HG03521 (cell line): ENCODE measurements around the gene REEP3.

ENCODE experiments used
- ATAC-seq: cut with Tn5 transposase; IDR thresholded peaks from one replicate; pipeline ENCODE4 v1.9.1; 2021; ENCODE audit warnings: mild to moderate bottlenecking, moderate library complexity; ENCODE audit not compliant: unreplicated experiment

Gene REEP3

DNA sequence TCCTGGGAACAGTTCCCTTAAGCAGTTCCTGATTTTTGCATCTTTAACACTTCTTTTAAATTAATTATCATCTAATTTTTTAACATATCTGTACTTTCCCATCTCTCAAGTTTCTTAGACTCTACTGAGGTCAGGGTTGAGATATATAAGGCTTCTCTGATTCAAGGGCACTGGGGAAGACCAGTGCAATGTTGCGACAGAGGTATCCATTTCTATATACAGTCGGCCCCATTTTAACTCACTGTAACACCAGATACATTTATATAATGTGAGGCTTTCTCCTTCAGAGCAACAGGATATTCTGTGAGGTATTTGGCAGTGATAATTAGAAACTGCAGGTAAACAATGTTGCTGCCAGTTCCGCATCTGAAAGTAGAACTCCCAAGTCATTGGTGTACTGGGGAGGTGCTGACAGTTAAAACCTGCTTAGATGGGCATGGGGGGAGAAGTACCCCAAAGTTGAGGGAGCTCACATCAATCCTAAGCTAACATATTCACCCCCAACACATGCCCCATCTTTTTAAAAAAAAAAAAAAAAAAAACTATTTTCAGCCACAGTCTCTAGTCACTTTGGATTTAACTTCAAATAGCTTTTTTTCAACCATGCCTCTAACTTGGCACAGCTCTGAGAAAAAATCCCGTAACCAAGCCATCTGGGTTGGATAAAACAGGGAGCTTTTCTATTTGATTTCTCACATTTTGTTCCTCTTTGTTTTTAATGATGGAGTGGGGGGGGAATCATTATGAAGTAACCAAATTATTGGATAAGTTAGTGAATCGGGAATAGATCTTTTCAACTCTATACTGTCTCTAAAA, 62.9 kb downstream of the REEP3 start:
- no peak for ATAC-seq

DNA sequence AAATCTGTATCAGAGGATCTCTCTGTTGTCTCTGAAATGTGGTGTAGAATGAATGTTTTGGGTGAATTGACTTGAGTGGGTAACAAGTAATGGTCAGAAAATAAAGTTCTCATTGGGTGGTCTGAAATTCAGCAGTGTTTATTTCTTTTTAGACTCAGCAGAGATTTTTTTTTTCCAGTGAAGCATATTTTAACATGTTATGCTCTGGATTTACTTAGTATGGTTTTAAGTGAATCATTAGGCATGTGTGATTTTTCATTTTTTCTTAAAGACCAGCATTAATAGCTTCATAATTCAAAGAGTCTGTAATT, 63.5 kb downstream of the REEP3 start:
- no peak for ATAC-seq

DNA sequence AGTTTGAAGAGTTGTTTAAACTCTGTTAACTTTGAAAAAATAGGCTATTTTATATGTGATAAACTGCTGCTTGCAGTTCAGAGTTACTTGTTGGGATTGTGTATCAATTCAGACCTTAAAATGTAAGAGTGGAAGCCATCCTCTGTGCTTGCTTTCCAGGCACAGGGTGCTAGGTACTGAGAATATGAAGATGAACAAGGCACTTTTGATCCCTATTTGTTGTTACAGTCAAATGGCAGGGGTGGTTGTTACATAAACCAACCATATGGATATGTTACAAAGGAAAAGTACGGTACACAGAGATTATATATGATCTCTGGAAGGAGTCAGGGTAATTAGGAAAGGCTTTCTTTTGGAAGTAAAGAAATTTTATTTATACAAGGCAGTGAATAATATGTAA, 63.8 kb downstream of the REEP3 start:
- no peak for ATAC-seq

DNA sequence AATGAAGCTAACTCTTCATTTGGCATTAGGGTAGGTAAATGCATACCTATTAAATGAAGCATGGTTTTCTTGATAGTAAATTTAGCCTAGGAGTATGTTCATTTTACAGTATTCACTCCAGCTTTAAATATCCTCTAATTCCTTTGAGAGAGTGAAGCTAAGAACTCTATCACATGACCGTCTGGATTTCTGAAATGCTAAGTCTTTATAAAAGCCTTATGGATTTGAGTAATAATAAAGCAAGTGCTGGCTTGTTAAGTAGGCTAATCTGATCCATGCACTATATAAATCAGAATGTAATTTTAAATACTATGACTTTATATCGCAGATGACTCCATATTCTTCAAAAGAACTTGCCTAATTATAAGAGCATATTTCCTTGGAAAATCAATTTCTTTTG, 64.8 kb downstream of the REEP3 start:
- no peak for ATAC-seq

DNA sequence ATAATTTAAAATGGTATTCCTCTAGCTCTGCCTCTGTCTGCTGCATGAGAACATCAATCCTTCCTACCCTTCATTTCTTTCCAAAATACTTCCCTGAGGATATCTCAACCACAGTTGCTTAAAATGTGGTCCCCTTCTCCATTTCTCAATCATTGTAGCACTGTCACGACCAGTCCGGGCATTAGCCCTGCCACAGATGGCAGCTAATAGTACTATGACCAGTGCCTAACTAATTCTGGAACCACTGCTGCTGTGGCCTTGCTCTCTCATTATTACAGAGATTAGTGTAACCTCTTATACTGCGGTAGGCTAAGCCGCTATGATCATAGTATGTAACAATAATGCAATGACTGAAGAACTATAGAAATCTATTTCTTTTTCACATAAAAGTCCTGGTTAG, 66.0 kb downstream of the REEP3 start:
- ATAC-seq: no peak

DNA sequence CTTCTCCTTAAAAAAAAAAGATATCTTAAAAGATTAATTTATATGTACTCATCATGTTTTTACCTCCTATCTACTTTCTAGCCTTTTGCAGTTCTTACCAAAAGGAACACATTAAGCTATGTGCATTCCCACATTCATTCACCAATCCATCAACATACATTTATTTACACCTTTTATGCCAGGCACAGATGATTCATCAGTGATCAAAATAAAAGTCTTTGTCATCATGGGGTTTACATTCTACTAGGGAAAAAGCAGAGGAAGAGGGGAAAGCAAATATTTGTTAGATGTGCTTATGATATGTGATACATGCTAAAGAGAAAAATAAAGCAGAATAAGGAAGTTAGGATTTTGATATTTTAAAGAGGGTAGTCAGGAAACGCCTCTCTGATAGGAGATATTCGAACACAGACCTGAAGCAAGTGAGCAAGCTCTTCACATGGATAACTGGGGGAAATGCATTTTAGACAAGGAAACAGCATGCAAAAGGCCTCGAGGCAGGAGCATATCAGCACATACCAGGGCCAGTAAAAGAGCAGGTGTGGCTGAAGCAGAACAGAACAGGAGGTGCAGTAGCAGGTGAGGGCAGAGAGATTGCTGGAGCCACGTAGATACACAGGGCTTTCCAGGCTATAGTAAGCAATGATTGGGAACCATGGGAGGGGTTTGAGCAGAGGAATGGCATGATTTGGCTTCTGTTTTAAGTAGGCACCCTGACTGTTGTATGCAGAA, 67.4 kb downstream of the REEP3 start:
- no peak for ATAC-seq

DNA sequence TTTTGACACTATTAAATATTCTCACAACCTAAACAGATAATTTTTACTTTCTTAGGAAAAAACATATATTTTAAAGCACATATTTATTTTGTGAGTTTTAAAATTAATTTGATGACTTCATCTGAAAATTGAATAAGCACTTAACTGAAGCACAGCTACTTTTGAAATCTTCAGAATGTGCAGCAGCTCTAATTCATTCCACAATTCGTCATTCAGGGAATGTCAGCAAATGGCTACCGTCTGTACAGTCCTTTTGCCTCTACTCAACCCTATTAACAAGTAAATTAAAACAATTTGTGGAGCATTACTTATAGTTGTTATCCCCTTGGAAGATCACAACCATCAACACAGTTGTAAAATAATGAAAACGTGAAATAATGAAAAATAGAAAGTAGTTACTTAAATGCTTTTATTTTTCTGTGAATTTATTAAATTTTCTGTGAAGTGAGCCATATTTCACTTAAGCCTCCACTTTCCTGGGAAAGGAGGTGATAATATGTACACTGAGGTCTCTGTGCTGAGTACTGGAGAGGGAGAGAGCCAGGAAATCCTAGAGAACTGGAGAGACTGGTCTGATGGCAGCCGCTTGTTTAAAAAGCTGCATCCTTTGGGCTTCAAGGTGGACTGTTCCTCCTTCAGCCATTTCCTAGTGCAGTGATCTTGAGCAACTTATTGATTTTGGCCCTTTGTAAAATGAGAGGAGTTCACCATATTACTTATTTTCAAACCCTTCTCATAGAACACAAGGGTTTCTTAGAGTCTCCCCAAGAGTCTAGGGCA, 70.6 kb downstream of the REEP3 start:
- ATAC-seq: no peak

DNA sequence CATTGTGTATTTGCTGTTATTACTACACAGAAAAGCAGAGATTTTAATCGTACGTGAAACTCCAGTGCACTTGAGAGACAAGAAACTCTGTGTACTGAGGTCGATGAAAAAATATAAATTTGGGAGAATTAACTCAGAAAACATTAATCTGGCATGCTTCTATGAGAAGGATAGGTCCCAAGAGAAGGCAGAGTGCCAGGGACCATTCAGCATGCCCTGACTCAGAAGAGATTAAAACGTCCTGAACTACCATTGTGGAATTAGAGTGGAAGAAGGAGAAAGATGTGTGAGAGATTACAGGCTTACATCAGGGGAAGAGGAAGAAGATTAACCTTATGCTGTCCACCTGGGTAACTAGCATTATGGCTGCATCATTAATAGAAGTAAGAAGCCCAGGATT, 72.4 kb downstream of the REEP3 start:
- ATAC-seq: no peak

DNA sequence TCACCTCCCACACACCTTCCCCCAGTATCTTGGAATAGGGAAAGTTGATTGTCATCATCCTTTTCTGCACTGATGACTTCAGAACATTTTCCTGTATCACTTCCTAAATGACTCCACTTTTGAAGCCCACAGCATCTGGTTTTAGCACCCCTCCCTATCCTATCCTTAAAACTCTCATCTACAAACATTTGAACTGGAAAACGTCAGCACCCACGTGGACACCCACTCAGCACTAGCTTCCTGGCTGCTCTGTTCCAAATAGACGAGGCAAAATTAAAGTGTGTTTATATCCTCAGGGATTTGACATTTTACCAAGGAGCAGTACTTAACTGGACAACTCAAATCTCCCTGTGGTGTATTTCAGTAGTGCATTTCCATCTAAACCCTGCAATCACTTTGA, 73.9 kb downstream of the REEP3 start:
- no peak for ATAC-seq

DNA sequence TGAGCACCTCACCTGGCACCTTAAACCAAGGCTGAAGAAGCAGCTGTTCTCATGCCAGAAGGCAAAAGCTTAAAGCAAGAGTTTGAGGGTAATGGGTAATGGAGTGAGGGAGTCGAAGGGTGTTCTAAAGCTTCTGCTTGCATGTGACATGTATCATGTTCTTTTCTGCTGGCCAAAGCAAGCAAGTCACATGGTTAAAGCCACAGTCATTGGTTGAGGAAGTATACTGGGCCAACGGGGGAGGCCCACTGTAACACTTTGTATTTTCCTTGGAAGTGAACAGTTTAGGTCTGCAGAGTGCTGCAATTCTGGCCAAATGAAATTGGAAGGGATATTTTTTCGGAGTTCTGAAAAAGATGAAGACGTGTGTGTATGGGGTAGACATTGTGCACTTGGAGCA, 75.7 kb downstream of the REEP3 start:
- no peak for ATAC-seq

DNA sequence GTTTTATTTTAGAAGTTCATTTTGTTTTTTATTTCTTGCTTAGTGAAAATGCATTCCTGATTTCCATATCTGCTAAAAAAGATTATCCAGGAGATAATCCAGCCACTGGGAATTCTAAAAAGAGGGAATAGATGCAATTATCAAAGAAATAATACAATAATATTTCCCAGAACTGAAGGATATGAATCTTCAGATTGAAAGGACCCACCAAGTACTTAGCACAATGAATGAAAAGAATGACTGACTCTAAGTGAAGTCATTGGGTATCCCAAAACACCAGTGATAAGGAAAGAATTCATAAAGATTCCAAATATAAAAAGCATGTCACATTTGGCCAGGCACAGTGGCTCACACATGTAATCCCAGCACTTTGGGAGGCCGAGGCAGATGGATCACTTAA, 79.3 kb downstream of the REEP3 start:
- no peak for ATAC-seq

DNA sequence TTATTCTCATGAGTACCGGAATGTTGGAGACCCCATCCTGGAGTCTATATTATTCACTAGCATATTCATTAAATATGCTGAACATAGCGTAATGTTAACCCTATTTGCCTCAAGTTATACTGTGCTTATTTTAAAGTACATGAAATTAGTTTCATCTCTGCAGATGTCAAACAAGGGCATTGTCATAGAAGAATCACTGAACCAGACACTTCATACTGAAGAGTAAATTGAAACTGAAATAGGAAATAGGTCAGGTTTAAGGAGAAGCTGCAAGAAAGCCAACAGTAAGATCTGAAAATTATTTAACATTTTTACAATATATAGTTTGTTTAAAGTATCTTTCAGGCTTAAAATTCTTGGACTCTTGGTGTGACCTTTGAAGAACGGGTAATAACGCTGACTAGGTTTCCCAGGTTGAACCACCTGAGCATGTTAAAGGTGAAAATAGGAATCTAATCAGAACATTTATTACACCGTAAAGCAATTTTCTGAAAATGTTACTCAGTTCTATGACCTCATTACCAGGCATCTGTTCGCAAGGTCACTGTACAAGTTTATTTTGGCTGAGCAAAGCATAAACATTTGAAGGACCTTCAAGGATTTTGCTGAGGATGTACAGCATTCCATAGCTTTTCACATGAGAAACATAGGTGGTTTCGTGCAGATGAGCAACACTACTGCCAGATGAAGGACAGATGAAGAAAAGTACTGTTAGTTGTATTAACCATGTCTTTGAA, 82.7 kb downstream of the REEP3 start:
- ATAC-seq: no peak

DNA sequence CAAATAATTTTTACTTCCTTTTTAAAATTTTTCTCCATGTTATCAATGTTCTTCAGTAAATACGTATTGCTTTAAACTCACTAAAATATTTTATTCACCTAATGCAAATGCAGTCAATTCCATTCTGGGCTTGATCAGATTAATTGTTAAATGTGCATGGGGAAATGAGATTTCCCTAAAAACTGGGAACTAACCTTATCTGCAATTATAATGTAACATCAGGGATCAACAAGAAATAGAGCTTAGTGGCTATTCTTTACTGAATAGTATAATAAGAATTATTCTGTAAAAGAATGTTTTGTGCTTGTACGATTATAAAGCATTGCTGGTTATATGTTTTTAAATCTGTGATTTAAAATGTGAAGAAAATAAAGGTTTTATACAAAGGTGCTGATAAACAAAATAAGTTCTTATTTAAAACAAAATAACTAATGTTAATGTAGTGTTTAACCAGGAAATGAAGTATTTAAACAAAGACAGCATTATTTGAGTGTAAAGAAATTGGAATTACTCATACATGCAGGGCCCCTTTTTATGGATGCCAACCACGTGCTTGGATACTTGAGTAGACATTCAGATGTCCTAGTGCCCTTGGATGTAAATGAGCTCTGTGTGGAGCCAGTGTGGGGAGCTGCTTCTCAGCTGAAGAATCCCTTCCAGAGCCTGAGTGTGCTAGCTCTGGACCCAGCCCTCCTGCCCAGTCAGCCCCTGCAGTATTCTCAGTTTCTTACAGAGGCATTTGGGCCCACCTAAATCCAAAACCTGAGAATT, 84.2 kb downstream of the REEP3 start:
- no peak for ATAC-seq

DNA sequence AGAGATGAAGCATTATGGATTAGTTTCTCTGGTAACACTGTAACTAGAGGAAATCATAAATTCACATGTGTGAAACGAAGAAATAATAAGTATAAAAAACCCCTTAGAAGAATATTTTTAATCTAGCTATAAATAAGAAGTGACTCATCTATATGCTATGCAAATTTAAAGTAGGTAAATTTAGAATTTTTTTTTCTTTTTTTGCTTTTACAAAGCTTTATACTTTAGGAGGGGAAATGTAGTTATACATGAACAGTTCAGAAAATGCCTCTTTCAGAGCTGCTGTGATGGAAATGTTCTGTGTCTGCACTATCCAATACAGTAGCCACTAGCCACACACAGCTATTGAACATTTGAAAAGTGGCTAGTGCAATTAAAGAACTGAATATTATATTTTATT, 87.3 kb downstream of the REEP3 start:
- ATAC-seq: no peak

DNA sequence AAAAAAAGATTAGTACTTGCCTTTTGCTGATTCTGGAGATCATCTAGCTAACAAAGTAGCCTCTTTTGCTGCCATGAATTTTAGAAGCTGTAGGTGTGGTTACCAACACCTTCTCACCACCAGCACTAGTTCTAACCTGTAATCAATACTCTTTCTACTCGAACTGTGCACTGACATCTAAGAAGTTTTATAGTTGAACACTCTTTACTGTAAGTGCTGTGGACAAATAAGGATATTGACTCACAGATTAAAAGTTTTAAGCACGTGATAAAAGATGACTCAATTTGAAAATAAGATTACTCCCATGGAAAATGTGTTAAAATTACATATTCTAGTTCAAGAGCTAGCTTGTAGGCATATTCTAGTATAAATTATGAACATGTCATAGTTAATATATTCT, 89.9 kb downstream of the REEP3 start:
- ATAC-seq: no peak

DNA sequence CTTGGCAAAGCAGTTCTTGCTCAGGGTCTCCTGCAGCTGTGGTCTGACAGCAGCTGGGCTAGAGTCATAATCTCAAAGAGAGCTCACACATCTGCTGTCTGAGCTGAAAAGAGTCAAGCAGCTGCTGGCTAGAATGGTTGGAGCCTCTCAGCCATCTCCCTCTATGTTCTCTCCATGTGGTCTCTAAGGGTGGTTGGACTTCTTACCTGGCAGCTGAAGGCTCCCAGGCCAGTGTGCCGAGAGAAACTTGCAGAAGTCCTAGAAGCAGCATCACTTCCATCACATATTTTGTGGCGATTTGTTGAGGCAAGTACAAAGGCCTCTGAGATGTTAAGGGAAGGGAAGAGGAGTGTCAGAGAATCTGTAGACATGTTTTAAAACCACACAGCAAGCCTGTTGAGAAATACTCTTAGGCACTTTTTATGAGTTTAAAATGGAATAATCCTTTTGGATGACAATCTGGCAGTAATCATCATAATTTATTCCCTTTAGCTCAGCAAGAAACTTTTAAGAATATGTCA, 93.2 kb downstream of the REEP3 start:
- ATAC-seq: no peak

DNA sequence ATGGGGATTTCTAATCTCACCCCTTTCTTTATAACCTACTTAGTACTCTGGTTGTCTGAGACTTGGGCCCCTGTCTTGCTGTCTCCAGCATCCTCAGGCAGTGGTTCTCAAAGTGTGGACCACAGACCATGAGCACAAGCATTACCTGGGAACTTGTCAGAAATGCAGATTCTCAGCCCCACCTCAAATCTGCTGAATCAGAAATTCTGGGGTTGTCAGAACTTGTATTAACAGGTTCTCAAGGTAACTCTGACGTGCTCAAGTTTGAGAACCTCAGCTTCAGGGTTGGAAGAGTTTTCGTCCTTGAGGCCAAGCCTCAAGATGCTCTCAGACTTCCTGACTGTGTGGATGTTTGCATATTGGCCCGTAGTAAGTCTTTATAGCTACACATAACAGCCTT, 97.4 kb downstream of the REEP3 start:
- ATAC-seq: no peak

DNA sequence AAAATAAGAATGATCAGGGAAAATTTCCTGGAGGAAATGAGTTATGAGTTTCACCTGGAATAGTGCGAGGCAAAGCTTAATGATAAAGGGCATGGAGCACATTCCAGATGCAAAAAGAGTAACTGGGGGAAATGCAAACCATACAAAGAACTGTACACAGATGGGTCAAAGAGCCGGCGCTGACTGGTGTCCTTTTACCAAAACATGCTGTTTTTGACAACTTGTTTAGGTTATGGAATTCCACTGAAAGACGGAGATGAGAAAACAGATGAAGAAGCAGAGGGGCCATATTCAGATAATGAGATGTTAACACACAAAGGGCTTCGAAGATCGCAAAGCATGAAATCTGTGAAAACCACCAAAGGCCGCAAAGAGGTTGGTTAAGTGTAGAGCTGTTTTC, 98.2 kb downstream of the REEP3 start:
- ATAC-seq: no peak

DNA sequence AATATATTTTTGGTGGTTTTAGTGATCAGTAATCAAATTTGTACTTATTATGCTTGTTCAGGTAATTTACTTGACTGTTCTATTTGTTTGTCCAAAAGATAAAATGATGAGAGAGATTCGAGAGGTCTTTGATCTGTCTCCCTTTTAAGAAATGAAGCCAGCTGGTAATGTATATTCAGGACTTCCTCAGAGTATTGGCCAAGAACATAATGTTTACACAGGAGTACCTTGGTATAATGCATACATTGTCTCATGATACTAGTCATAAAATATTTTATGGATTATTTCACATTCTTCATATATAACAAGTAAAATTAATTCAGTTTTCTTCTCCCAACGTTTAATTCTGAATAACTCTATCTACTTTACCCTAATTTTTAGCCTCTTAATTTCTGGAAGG, 100.9 kb downstream of the REEP3 start:
- no peak for ATAC-seq

DNA sequence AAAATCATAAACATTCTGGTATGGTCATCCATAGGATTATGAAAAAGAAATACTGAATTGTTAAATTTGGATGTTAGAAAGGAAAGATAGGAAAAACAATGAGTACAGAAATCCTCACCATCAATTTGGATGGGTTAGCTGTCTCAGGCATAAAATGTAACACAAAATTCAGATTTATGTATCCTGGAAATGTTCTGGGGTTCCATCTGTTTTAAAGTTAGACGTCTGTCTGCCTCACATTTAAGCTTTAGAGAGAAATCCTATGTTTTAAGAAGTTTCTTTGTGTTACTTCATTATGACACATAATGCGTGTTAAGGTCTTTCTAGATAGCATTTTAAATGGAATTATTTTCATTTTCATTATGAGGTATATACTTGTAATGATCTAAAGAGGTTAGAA, 103.5 kb downstream of the REEP3 start:
- ATAC-seq: no peak
